ENCODE data around the gene SWSAP1. TPM values are rescaled to one million over a fixed set of nuclear protein-coding genes. Genes with fewer than 3 reads are reported as not detected.

The SWSAP1 gene
- total and polyA plus RNA-seq, 9 of the 15 experiments (the other 6 are each of a cell fraction or from before 2014, with no cell fraction given), result 0.18 to 2.8 (median 1.7) TPM

DNA sequence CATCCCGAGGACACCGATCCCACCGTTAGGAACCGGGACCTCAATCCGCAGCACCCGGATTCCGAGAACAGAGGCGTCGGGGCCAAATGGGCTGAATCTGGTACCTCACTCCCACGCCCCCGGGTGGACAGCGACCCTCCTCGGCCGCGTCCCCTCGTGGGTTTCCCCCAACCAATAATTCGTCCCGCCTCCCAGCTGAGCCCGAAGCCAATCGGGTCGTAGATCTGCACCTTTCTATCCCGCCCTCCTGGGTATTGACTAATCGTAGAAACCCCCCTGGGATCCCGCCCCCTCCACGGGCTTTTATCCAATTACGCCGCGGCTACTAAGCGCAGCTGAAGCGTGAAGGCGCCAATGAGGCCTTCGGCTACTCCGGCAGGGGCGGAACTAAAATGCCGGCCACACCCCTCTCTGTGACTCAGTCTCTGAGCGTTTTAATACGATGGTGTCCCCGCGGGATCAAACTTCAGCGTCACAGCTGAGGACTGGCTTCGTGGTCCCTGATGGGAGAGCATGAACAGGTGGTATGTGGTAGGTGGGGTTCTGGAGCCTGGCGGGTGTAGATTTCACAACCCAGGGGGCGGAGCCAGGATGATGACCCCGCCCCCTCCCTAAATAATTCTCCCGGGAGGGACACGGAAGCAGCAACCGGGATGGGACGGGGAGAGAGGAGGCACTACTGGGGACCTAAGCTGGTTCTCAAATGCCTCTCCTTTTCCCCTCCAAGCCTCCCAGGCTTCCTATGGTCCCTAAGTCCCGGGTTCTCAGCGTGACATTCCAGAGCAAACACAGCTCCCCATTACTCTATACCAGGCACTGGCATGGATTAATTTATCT lies 28.1 kb upstream of the SWSAP1 start, which contains the start of the genes CCDC159 and TMEM205 (continued):
- TF ChIP-seq, protein P1, sequence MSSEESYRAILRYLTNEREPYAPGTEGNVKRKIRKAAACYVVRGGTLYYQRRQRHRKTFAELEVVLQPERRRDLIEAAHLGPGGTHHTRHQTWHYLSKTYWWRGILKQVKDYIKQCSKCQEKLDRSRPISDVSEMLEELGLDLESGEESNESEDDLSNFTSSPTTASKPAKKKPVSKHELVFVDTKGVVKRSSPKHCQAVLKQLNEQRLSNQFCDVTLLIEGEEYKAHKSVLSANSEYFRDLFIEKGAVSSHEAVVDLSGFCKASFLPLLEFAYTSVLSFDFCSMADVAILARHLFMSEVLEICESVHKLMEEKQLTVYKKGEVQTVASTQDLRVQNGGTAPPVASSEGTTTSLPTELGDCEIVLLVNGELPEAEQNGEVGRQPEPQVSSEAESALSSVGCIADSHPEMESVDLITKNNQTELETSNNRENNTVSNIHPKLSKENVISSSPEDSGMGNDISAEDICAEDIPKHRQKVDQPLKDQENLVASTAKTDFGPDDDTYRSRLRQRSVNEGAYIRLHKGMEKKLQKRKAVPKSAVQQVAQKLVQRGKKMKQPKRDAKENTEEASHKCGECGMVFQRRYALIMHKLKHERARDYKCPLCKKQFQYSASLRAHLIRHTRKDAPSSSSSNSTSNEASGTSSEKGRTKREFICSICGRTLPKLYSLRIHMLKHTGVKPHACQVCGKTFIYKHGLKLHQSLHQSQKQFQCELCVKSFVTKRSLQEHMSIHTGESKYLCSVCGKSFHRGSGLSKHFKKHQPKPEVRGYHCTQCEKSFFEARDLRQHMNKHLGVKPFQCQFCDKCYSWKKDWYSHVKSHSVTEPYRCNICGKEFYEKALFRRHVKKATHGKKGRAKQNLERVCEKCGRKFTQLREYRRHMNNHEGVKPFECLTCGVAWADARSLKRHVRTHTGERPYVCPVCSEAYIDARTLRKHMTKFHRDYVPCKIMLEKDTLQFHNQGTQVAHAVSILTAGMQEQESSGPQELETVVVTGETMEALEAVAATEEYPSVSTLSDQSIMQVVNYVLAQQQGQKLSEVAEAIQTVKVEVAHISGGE (CRISPR knock-in tag; IDR thresholded peaks at IDR 0.05), result no peak
- TF ChIP-seq TOE1 (IDR thresholded peaks at IDR 0.05; ENCODE audit: borderline replicate concordance), result 0 out of 2 replicates have a peak, but pooled peaks have one; percentile 47
- no peak for TF ChIP-seq TOE1 (CRISPR knock-in tag; IDR thresholded peaks at IDR 0.05; ENCODE audit: borderline replicate concordance, low read depth)
- TF ChIP-seq, protein P2, sequence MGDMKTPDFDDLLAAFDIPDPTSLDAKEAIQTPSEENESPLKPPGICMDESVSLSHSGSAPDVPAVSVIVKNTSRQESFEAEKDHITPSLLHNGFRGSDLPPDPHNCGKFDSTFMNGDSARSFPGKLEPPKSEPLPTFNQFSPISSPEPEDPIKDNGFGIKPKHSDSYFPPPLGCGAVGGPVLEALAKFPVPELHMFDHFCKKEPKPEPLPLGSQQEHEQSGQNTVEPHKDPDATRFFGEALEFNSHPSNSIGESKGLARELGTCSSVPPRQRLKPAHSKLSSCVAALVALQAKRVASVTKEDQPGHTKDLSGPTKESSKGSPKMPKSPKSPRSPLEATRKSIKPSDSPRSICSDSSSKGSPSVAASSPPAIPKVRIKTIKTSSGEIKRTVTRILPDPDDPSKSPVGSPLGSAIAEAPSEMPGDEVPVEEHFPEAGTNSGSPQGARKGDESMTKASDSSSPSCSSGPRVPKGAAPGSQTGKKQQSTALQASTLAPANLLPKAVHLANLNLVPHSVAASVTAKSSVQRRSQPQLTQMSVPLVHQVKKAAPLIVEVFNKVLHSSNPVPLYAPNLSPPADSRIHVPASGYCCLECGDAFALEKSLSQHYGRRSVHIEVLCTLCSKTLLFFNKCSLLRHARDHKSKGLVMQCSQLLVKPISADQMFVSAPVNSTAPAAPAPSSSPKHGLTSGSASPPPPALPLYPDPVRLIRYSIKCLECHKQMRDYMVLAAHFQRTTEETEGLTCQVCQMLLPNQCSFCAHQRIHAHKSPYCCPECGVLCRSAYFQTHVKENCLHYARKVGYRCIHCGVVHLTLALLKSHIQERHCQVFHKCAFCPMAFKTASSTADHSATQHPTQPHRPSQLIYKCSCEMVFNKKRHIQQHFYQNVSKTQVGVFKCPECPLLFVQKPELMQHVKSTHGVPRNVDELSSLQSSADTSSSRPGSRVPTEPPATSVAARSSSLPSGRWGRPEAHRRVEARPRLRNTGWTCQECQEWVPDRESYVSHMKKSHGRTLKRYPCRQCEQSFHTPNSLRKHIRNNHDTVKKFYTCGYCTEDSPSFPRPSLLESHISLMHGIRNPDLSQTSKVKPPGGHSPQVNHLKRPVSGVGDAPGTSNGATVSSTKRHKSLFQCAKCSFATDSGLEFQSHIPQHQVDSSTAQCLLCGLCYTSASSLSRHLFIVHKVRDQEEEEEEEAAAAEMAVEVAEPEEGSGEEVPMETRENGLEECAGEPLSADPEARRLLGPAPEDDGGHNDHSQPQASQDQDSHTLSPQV (IDR thresholded peaks at IDR 0.05), result no peak
- TF ChIP-seq, protein P3, sequence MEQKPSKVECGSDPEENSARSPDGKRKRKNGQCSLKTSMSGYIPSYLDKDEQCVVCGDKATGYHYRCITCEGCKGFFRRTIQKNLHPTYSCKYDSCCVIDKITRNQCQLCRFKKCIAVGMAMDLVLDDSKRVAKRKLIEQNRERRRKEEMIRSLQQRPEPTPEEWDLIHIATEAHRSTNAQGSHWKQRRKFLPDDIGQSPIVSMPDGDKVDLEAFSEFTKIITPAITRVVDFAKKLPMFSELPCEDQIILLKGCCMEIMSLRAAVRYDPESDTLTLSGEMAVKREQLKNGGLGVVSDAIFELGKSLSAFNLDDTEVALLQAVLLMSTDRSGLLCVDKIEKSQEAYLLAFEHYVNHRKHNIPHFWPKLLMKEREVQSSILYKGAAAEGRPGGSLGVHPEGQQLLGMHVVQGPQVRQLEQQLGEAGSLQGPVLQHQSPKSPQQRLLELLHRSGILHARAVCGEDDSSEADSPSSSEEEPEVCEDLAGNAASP (IDR thresholded peaks at IDR 0.05), result no peak
- no peak for TF ChIP-seq MCM5 (IDR thresholded peaks at IDR 0.05; ENCODE audit: low read depth)
- peak; percentile 26; the same call in 1 of the 2 replicates for TF ChIP-seq EP400 (IDR thresholded peaks at IDR 0.05)
- peak; percentile 74 for TF ChIP-seq CTBP1 (IDR thresholded peaks at IDR 0.05; ENCODE audit: borderline replicate concordance)
- no peak for TF ChIP-seq MTA2 (IDR thresholded peaks at IDR 0.05; ENCODE audit: low read depth)
- no peak for TF ChIP-seq LARP7 (IDR thresholded peaks at IDR 0.05)
- TF ChIP-seq, protein P4, sequence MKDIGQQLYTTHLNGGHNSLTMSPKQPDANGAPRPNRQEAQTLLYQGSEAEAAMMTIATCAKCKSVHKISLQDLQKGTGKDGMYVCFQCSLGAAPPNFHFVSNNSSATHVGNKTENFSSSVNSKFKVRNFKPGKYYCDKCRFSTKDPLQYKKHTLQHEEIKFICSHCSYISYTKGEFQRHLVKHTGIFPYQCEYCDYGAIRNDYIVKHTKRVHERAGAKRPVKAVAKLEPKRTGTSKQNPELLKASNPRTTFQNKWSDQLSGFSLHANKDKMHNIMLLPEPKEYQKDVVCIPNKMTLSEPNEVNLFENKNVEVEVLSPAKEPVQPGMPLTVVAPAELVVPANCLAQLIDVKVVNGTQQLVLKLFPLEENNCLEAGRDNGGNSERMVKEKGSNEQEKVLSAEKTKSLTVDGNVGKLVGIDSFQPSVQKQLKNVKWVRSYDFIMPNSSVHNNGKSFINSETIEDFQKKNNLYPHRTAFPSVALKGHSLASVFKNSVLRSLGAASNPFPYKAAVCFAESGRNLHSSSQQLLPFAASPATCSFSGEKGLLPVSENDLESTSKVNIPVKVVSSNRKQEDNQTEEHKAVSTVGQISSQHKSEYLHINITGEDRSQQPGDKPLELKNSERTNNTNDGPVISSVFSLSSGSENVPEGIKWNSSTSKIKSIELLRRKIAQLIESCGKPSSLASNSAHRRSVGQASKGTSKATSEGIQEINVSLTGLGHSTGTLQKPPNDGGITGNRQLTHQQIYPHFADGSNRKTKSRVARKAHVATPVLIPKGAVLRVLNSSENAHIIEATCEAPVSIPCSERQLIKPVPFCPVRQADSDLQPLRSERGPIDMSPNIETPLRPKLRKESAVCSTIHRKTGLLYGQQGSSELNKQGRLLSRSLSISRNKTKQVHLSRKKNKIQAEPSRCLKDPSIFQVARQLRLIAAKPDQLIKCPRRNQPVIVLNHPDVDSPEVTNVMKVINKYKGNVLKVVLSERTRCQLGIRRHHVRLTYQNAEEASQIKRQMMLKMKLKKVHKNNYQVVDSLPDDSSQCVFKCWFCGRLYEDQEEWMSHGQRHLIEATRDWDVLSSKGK (CRISPR knock-in tag; IDR thresholded peaks at IDR 0.05), result no peak
